ENCODE results near the gene AADACL4.
"Not testable (repeated sequence)": the region's sequence is repeated elsewhere in the genome, so short reads cannot be mapped to it uniquely, and the experiment has no call there.

AADACL4 gene

GRCh38 chr1:12713651-12714050 lies 69.8 kb downstream of the AADACL4 start:
- peaks cover 16% of the 10 kb centered on the region for H3K27me3 Mint-ChIP-seq (ENCODE audit: low read depth)
- H3K4me1 Mint-ChIP-seq (ENCODE audit: low read depth); H3K27ac Mint-ChIP-seq; H3K9me3 Mint-ChIP-seq; H3K4me3 Mint-ChIP-seq; H3K36me3 Mint-ChIP-seq (ENCODE audit: low read depth): not testable (repeated sequence)

GRCh38 chr1:12714710-12715475 lies 71.0 kb downstream of the AADACL4 start:
- no peaks in the 10 kb centered on the region for H3K9me3 Mint-ChIP-seq
- no peak overlapping the region for H3K27ac Mint-ChIP-seq
- H3K4me3 Mint-ChIP-seq, result no peak overlapping the region
- H3K27me3 Mint-ChIP-seq (ENCODE audit: low read depth), result peaks cover 16% of the 10 kb centered on the region
- no peaks in the 10 kb centered on the region for H3K36me3 Mint-ChIP-seq (ENCODE audit: low read depth)
- no peaks in the 10 kb centered on the region for H3K4me1 Mint-ChIP-seq (ENCODE audit: low read depth)

- H3K9me3 Mint-ChIP-seq, result no peaks in the 10 kb centered on the region
- peaks cover 12% of the 10 kb centered on the region for H3K27me3 Mint-ChIP-seq (ENCODE audit: low read depth)
- H3K36me3 Mint-ChIP-seq (ENCODE audit: low read depth), result no peaks in the 10 kb centered on the region
- H3K27ac Mint-ChIP-seq, result no peak within 1 kb of the TSS
- H3K4me1 Mint-ChIP-seq (ENCODE audit: low read depth), result no peaks in the 10 kb centered on the region
- no peak within 1 kb of the TSS for H3K4me3 Mint-ChIP-seq
Measured at GRCh38 chr1:12715896-12716437, 72.1 kb downstream of the AADACL4 start, which contains the start of gene AADACL3. Gene AADACL3 (plus strand): TSS chr1:12716110. CDS start chr1:12716177, 67 bp downstream.
